NCI-H748 treated with DMSO at 0.1 percent for 48 hours (cell line): ENCODE data around the gene CTIF.

ENCODE experiments used
- DNase-seq: peaks from one replicate; lab custom pipeline; 2025; lab: John Stamatoyannopoulos, UW

Gene CTIF

DNA sequence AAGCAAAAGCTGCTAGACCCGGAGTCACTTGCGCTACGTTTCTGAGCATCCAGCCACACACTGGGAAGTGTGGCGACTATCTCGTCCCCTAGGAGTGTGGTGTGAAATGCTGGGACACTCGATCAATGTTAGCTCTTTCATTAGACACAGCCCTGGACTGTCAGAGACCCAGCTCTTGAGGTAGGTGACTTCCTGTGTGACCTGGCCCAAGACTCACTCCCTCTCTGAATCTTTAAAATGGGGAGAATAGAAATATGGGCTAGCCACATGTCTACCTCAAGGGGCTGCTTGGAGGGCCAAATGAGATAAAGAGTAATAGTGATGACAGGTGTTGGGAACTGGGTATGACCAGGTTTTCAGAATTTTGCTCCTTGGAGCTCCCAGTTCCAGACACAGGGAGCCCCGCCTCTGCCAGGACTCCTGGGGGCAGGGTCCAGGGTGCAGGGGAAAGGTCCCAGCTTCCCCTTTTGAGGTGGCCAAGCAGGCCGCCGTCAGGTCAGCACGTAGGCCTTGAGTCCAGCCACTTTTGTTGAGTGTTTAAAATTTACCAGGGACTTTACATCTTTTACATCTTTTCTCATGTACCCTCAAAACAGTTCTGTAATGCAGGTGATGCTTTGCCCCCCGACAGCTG lies 36.0 kb downstream of the CTIF start:
- no peak for DNase-seq

DNA sequence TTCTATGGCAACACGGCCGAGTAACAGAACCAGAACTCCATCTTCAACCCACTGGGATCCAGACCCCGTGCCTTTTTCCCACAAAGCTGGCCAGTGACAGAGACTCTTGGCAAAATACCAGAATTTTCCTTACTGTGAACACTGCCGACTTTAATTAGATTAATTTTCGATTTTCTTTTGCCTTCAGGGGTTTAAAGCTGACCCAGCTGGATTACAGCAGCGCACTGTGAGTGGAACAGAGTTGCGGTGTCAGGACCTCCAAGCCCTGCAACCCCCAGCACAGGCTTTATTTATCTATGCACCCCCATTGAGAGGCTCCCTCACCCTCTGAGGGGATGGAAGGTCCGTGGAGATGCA lies 36.4 kb downstream of the CTIF start:
- DNase-seq = no peak

DNA sequence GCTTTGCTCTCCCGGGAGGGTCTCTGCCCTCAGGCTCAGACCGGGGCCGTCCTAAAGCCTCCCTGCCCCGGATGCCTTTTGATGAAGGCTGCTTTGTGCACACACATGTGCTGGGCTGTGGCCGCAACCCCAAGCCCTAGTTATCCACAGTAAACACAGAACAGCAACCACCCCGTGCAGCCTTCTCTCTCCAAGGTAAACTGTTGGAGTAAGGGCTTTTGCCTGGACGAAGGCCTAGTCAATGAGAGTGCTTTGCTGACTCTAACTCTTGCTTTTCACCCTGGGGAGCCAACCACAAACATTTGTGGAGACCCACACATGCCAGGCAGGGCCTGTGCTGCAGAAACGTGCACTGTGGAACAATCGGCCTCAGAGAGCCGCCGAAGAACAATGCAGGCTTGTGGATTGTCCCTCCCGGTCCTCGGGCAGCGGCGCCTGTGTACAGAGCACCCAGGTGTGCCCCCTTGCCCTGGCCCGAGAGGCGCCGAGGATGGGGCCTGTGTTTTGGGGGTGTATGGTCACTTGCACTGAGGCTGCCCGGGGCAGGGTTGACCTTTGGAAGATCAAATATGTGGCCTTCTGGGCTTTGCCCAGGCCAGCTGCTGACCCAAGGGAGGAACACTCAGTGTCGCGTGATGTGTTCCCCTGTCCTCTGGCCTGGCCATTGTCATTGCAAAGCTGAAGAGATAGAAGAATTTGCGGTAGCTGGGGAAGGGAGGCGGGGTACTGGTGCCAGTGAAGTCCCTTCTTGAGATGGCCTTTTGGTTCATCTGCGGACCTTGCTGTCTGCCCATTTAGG lies 37.0 kb downstream of the CTIF start:
- no peak for DNase-seq

DNA sequence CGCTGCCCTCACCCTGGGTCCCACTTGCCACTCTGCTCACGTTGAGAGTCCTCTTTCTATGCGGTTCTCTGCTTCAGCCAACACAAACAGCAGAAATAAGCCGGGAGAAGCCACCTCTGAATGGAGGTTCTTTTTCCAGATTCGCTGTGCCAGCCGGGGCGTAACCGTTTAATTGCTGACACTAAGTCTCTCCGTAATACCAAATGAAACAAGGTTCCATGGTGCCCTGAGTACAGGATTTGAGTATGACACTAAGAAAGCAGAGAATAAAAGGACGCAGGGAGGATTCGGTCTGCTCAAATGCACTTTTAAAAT lies 37.6 kb downstream of the CTIF start:
- no peak for DNase-seq

DNA sequence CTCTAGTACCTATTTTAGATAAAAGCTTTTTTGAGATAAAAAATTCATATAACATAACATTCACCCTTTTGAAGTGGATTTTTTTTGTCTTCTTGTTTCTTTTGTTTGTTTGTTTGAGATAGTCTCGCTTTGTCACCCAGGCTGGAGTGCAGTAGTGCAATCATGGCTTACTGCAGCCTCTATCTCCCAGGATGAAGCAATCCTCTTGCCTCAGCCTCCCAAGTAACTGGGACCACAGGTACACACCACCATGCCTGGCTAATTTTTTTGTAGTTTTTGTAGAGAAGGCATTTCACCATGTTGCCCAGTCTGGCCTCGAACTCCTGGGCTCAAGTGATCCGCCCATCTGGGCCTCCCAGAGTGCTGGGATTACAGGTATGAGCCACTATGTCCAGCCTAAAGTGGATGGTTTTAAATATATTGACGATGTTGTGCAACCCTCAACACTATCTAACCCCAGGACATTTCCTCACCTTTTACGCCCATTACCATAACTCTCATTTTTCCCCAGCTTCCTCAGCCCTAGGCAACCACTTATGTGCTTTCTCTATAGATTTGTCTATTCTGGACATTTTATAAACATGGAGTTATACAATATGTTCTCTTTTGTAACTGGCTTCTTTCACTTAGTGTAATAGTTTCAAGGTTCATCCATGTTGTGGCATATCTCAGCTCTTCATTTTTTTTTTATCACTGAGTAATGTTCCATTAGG lies 38.8 kb downstream of the CTIF start:
- no peak for DNase-seq

DNA sequence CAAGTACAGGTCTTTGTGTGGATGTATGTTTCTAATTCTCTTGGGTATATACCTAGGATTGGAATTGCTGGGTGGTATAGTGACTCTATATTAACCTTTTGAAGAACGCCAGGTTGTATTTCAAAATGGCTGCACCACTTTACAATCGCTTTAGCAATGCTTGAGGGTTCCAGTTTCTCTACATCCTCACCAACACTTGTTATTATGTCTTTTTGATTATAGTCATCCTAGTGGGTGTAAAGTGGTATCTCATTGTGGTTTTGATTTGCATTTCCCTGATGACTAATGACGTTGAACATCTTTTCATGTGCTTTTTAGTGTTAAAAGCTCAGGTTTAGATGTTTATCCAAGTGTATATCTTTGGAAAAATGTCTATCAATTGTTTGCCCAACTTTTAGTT lies 39.5 kb downstream of the CTIF start:
- DNase-seq = no peak

DNA sequence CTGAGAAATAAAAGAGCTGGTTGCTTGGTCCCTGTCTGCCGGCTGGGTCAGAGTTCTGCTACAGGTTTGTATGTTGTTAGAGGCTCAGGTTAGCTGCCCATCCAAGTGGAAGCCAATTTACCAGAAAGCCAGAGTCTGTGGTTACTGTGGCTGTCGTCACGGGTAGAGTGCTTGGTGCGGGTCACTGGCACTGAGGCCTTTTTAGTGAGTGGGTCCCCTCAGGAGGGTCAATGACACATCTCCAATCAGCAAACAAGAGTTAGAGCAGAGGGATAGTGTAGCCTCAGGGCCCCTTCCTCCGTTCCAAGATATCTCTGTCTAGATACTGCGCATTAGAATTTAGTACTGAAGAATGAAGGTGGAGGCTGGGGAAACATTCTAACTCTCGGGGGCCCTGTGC lies 41.2 kb downstream of the CTIF start:
- no peak for DNase-seq

DNA sequence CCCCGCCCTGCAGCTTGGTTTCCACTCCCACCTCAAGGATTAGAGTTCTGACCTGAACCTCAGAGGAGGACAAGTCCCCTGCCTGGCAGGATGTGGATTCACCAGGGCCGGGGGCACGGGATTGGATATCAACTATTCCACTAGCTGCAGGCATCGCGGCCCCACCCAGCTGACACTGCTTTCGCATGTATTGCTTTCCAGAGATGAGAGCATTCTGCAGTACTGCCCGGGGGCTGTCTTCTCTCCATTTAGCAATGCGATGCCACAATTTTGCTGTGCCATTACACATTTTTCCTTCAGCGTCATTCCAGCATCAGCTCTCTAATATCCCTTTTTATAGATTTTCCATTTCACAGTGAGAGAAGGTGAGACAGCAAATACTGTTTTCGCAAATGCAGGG lies 42.0 kb downstream of the CTIF start:
- DNase-seq = no peak

DNA sequence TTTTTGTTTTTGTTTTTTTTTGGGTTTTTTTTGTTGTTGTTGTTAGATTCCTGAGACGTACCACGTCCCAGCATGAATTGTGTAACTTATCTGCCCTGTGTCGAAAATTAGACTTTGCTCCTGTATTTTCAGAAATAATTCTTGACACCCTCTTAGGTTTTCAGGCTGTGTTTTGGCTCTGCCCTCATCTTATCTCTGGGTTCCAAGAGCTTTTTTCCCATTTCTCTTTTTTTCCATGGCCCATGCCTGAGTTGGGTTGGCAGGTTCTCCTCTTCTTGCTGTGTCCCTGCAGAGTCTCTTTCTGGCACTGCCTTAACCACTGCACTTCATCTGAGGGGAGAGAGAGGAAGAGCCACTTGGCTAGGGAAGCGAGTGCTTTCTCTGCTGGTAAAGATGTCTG lies 42.4 kb downstream of the CTIF start:
- no peak for DNase-seq

DNA sequence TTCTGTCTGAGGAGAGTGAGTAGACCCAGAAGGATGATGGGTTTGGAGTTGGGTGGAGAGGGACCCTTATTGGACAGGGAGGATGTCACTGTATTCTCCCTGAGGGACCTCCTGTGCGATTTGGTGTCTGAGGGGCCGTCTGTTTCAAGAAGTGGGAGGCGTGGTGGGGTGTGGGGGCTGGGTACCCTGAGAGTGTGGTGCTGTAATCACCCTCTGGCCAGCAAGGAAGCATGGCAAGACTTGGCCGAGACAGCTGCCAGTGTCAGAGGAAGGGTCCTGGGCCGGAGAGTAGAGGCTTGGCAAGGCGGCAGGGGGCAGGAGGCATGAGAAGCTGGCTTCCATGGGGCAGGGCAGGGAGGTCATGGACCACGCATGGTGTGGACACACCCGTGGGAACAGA lies 43.1 kb downstream of the CTIF start:
- no peak for DNase-seq

DNA sequence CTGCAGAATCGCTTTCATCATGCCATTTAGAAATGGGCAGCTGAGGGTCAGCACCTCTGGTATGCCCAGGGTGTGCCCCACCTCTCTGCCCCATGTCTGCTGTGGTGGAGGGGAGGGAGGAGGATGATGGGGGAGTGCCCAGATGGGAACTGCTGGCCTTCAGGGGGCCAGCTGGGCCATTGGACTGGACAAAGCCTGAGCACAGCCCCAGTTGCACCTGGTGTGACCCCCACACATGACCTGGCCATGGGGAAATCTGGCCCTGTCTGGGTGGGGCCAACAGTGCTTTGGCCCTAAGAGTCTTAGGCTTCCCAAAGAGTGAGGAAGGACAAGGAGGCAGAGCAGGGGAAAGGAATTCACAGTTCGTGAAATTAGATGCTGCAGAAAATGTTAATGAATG lies 44.1 kb downstream of the CTIF start:
- DNase-seq = no peak

DNA sequence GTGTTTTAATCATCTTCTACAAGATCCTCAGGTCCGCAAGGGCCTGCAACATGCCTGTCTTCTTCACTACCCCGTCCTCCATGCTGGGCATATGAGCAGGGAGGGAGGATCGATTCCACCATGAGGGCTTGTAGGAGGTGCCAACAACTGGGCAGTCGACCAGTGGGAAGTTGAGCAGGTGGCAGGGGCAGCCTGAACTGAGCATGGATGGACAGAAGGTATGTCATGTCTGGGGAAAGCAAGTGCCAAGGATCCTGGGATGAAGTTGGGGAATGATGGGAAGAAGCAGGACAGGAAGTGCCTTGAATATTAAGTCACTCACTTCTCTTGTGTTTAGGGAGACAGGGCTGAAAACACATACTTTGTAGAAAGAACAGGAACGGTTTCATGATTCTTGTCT lies 44.7 kb downstream of the CTIF start:
- DNase-seq = no peak

DNA sequence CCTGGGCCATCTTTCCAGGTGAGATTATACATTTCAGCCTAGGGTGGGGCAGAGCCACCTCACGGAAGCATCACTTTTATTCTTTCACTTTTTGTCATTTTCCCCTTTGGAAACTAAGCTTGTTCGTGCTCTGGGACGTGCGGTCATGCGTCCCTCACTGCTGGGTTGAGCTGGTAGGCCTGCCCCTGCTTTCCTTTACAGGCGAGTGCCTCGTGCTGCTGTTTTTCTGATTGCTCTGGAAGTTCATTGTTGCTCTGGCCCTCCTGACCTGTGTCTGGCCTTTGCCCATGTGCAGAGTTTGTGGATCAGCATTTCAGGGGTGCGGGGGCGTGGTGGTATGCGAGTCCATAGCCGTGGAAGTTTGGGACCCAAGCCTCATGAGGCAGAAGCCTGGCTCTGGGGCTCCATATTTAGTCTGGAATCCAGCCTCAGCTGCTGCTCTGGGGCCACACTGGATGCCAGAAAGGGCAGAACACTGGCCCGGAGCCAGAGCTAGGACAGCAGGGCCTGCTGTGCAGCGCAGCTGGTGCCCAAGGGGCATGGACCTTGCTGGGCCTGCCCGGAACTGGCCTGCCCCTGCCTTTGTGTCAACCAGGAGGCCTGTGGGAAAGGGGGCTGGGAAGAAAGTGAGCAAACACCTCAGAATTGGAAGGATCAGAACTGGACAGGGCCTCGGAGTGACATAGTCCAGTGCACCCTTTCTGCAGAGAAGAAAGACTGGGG lies 51.1 kb downstream of the CTIF start:
- DNase-seq = no peak

DNA sequence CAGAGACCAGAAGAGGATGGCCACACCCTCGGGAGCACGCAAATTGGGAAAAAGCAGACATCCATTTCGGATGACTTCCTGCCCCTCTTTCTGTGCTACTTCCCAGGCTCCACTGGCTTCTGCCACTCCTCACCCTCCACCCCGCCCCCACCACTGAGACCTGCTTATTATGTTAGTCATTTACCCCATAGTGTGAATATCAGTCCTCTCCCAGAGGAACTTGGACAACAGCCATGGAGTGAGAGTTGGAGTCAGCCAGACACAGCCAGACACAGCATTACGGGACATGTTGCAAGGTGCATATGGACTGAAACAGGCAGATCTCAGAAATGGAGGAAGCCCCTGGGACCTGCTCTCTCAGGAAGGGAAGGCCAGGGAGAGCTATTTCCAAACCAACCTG lies 51.8 kb downstream of the CTIF start:
- DNase-seq = no peak

DNA sequence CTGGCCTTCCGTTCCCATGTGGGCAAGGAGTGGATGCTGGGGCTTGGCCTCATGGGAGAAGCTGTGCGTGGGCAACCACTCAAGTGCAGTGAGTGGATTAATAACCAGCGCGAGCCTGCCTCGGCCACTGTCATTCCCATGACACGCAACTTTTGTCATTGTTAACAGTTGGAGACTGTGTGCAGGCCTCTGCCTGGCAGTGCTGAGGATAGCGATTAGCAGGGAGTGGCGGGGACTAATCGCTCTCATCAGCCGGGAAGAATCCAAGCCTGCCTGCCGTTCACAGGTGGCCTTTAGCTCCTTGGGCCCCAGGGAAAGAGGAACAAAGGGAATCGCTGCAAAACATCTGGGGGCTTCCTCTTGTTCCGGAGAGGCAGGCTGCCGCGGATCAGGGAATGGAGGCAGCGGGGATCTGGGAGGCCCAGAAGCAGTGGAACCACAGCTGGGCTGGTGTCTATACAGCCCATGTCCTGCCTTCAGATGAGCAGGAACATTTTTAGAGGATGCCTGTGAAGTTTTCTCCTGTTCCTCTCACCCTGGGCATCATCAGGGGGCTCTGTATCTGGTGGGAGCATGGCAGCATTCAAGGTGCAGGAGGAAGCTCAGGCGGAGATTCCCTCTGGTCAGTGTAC lies 53.8 kb downstream of the CTIF start:
- no peak for DNase-seq

DNA sequence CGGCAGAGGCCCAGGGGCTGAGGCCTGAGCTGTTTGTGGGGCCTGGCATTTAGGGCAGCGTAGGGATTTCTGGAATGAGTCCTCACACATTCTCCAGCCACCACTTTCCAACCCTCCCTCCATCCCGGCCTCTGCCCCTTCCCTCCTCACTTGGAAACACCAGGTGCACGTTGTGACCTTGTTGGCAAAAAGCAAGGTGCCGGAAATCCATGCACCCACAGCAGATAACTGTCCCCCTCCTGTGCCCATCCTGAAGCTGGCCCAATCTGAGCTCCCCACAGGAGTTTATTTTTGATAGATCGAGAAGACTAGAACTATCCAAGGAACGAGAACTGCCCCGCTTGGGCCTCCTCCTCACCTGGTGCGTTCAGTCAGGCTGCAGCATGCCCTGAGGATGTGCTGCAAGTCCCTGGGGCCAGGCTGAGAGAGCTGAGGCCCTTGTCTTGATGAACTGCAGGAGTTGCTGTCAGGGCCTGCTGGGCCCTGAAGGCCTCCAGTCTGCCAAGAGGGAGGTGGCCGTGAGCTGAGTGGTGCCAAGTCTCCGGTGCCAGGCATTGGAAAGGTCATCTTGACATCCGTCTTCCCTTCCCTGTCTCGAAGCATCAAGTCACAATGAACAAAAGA lies 55.8 kb downstream of the CTIF start:
- no peak for DNase-seq

DNA sequence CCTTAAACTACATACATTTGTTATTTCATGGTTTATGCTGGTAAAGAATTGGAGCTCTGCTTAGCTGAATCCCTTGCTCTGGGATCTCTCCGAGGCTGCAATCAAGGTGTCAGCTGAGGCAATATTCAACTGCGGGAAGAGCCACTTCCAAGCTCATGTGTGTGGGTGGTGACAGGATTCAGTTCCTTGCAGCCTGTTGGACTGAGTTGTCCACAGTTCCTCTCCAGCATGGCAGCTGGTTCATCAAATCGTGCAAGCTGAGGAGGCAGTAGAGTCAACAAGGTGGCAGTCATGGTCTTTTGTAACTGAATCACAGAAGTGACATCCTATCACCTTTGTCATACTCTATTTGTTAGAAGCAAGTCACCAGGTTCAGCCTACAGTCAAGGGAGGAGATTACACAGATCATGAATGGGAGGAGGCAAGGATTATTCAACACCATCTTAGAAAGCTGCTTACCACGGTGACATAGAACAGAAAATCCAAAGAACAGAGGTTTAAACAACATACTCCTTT lies 56.9 kb downstream of the CTIF start:
- DNase-seq = no peak

DNA sequence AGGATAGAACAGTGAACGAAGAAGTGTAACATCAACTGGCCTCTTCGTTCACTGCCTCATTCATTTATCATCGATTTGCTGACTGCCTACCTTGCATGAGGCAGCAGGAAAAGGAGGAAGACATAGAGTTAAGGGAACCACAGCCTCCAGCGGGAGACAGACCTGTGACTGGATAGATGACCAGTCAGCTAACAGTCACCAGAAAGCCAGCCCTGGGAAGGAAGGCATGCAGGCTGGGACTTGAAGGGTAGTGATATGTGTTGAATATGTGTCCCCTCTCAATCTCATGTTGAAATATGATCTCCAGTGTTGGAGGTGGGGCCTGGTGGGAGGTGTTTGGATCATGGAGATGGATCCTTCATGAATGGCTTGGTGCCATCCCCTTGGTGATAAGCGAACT lies 58.3 kb downstream of the CTIF start:
- no peak for DNase-seq

DNA sequence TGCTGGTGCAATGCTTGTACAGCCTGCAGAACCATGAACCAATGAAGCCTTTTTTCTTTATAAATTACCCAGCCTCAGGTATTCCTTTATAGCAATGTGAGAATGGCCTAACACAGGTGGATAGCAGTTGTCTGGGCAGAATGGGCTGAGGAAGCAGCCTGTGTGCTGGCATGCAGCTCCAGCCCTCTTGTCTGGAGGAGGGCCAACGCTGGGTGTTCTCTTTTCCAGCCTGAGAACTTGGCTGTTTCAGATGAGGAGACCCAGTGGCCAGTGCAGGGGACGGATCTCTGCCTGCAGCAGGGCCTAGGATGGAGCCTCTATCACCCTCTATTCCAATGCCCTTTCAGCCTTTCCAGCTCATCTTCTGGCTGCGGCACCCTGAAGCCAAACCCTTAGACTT lies 58.8 kb downstream of the CTIF start:
- DNase-seq = no peak

DNA sequence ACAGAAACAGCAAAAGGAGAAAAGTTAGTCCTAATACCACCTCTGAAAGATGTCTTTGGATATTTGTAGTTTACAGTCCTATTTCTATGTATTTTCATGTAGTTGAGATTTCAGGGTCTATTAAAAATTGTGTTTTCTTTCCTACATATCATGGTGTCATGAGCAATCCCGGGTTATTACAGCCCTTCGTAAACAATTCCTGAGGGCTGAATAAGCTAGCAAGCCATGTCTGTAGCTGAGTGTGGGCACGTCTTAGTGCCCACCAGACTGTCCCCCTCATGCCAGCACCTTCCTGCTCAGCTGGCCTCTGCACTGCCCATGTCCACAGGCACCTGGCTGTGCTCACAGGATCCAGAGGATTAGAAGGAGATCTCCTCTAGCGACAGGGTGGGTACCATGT lies 60.6 kb downstream of the CTIF start:
- no peak for DNase-seq

DNA sequence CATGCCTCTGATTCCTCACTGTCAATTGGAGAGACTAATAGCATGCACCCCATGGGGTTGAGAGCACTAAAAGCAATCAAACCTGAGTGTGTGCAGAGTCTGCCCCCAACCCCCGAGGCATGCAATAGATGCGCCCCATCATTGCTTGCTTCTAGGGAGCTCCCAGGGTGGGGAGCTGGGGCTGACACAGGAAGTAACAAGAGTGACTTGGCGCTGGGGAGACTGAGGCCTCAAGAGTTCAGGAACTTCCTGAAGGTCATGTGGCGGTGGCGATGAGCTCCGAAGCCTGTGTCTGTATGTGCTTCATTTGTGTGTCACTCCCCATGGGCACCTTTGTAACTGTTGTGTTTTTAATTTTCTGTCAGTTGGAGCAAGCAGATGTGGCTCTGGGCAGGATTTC lies 61.2 kb downstream of the CTIF start:
- no peak for DNase-seq
